HepG2 (cell line): ENCODE results near the gene CCNF. TPM values are rescaled to one million over a fixed set of nuclear protein-coding genes. Genes with fewer than 3 reads are reported as not detected.

Source experiments
- GATA4 ChIP-seq: sonication (generic); IDR thresholded peaks from 2 replicates; pipeline ENCODE4 v1.6.1; 2016; ENCODE audit warnings: antibody characterized with exemption, low read depth, borderline replicate concordance
- HMG20A ChIP-seq: IDR thresholded peaks from 2 replicates; pipeline ENCODE4 v1.6.1; 2016; ENCODE audit warnings: borderline replicate concordance
- JUNB ChIP-seq: sonication (generic); formaldehyde crosslinking; IDR thresholded peaks from 2 replicates; pipeline ENCODE4 v1.8.0; 2022; ENCODE audit warnings: missing genetic modification reagents, mild to moderate bottlenecking, borderline replicate concordance
- KLF12 ChIP-seq: sonication (generic); formaldehyde crosslinking; IDR thresholded peaks from 2 replicates; pipeline ENCODE4 v1.4.0; 2020; ENCODE audit warnings: missing genetic modification reagents, borderline replicate concordance
- MEF2D ChIP-seq: sonication (generic); formaldehyde crosslinking; IDR thresholded peaks from 2 replicates; pipeline ENCODE4 v1.5.1; 2020; ENCODE audit warnings: mild to moderate bottlenecking, missing genetic modification reagents
- NCOR1 ChIP-seq: fragments of 200-600 bp; sonication (generic); IDR thresholded peaks from 2 replicates; pipeline ENCODE4 v1.7.0; 2017; ENCODE audit warnings: antibody characterized with exemption, low read length, borderline replicate concordance
- SIX4 ChIP-seq: sonication (generic); formaldehyde crosslinking; IDR thresholded peaks from 2 replicates; pipeline ENCODE4 v1.4.0; 2020; ENCODE audit warnings: missing genetic modification reagents
- SRSF9 ChIP-seq: fragments of 200-400 bp; formaldehyde crosslinking; IDR thresholded peaks from 2 replicates; pipeline ENCODE4 v1.6.1; 2018; ENCODE audit warnings: borderline replicate concordance, mild to moderate bottlenecking, low read depth, low read length; ENCODE audit not compliant: insufficient read depth, poor library complexity, severe bottlenecking
- ZKSCAN5 ChIP-seq: sonication (generic); formaldehyde crosslinking; IDR thresholded peaks from 2 replicates; pipeline ENCODE4 v1.5.1; 2020; ENCODE audit warnings: mild to moderate bottlenecking, missing genetic modification reagents
- ZNF274 ChIP-seq: sonication (generic); formaldehyde crosslinking; IDR thresholded peaks from 2 replicates; pipeline ENCODE4 v1.5.1; 2020; ENCODE audit warnings: mild to moderate bottlenecking, missing genetic modification reagents
- ZNF33A ChIP-seq: sonication (generic); formaldehyde crosslinking; IDR thresholded peaks from 2 replicates; pipeline ENCODE4 v1.5.1; 2020; ENCODE audit warnings: missing genetic modification reagents, mild to moderate bottlenecking, moderate library complexity, borderline replicate concordance
- ZNF75D ChIP-seq: sonication (generic); formaldehyde crosslinking; IDR thresholded peaks from 2 replicates; pipeline ENCODE4 v1.8.1; 2023; ENCODE audit warnings: missing genetic modification reagents, mild to moderate bottlenecking, borderline replicate concordance
- ZNF768 ChIP-seq: sonication (generic); formaldehyde crosslinking; IDR thresholded peaks from 2 replicates; pipeline ENCODE4 v1.4.0; 2020; ENCODE audit warnings: missing genetic modification reagents
- polyA plus RNA-seq, 8 experiments: library from polyadenylated mRNA; depleted of rRNA in 3 of 8; stranded (reverse) in 7 of 8; unstranded in 1 of 8; fragments of >200 nt; fragmentation: Illumina TruSeq in 4 of 8; extraction: Trizol in 4 of 8; gene quantifications; 2 replicates each; pipeline versions ENCODE4 v1.2.1 to v1.2.3, GENCODE V29; 2011 to 2016; ENCODE audit warnings: low read depth in 4 of 8, missing spikeins in 1 of 8, mixed read lengths in 1 of 8; ENCODE audit not compliant: insufficient read depth in 1 of 8
- total RNA-seq, 5 experiments: library from RNA; depleted of rRNA; stranded (reverse); fragments of >200 nt; fragmentation: Illumina TruSeq; extraction: Trizol; gene quantifications; 2 replicates each; pipeline ENCODE4 v1.2.3, GENCODE V29; 2016; ENCODE audit warnings: low read depth in 1 of 5
- TF ChIP-seq, protein P1 (sequence below): sonication (generic); formaldehyde crosslinking; IDR thresholded peaks from 2 replicates; pipeline ENCODE4 v1.4.0; 2020; ENCODE audit warnings: missing genetic modification reagents; ENCODE audit errors: not compliant biosample characterization
- TF ChIP-seq, protein P2 (sequence below): IDR thresholded peaks from 2 replicates; pipeline ENCODE4 v1.6.1; 2016; ENCODE audit warnings: mild to moderate bottlenecking
- TF ChIP-seq, protein P3 (sequence below): sonication (generic); formaldehyde crosslinking; conservative IDR thresholded peaks from 2 replicates; pipeline ENCODE4 v1.8.1; 2023; ENCODE audit warnings: missing genetic modification reagents
- TF ChIP-seq, protein P4 (sequence below): sonication (generic); formaldehyde crosslinking; IDR thresholded peaks from 2 replicates; pipeline ENCODE4 v1.4.0; 2020; ENCODE audit warnings: missing genetic modification reagents, borderline replicate concordance
- TF ChIP-seq, protein P5 (sequence below): sonication (generic); formaldehyde crosslinking; IDR thresholded peaks from 2 replicates; pipeline ENCODE4 v1.4.0; 2020; ENCODE audit warnings: missing genetic modification reagents, borderline replicate concordance

Gene CCNF
- total and polyA plus RNA-seq, 2 of the 13 experiments (the other 11 are each of a cell fraction or from before 2014, with no cell fraction given): 6.4 to 22.8 TPM

DNA sequence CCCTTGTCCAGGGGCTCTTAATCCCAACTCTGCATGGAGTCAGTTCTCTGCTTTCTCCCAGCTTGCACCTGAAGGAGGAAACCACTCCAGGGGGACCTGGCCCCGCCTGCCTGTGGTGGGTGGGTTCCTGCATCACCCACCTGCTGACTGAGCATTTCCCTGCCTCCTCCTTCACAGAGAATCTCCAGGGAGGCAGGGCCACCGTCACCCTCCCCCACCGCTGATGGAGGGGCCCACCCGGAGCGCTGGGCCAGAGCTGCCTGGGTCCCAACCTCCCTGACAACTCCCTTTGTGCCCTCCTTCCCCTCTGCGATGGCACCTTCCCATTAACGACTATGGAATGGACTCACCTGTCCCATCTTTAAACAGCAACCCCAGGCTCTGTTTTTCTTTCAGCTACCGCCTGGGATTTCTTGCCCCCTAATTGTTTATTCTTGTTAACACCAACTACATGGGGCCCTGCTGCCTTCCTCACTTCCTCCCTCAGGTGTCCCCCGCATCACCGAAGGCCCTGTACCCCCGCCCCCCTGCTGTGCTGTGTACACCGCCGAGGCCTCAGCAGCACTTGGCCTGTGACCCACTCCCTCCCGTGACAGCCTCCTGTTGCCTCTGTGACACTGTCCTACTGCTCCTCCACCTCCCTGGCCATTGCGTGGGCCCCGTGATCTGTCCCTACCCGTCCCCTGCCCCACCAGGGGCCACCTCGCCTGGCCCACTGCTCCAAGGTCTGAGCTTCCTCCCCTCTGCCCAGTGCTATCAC lies 29.8 kb downstream of the CCNF start (continued):
- TF ChIP-seq MEF2D (CRISPR knock-in tag): no peak
- TF ChIP-seq, protein P1, sequence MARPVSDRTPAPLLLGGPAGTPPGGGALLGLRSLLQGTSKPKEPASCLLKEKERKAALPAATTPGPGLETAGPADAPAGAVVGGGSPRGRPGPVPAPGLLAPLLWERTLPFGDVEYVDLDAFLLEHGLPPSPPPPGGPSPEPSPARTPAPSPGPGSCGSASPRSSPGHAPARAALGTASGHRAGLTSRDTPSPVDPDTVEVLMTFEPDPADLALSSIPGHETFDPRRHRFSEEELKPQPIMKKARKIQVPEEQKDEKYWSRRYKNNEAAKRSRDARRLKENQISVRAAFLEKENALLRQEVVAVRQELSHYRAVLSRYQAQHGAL (CRISPR knock-in tag): no peak
- no peak for TF ChIP-seq KLF12 (CRISPR knock-in tag)
- TF ChIP-seq SRSF9: no peak
- TF ChIP-seq, protein P2, sequence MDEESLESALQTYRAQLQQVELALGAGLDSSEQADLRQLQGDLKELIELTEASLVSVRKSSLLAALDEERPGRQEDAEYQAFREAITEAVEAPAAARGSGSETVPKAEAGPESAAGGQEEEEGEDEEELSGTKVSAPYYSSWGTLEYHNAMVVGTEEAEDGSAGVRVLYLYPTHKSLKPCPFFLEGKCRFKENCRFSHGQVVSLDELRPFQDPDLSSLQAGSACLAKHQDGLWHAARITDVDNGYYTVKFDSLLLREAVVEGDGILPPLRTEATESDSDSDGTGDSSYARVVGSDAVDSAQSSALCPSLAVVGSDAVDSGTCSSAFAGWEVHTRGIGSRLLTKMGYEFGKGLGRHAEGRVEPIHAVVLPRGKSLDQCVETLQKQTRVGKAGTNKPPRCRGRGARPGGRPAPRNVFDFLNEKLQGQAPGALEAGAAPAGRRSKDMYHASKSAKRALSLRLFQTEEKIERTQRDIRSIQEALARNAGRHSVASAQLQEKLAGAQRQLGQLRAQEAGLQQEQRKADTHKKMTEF (CRISPR knock-in tag): no peak
- no peak for TF ChIP-seq ZNF274
- no peak for TF ChIP-seq SIX4 (CRISPR knock-in tag)
- TF ChIP-seq, protein P3, sequence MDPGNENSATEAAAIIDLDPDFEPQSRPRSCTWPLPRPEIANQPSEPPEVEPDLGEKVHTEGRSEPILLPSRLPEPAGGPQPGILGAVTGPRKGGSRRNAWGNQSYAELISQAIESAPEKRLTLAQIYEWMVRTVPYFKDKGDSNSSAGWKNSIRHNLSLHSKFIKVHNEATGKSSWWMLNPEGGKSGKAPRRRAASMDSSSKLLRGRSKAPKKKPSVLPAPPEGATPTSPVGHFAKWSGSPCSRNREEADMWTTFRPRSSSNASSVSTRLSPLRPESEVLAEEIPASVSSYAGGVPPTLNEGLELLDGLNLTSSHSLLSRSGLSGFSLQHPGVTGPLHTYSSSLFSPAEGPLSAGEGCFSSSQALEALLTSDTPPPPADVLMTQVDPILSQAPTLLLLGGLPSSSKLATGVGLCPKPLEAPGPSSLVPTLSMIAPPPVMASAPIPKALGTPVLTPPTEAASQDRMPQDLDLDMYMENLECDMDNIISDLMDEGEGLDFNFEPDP (CRISPR knock-in tag): 0 out of 2 replicates have a peak, but pooled peaks have one; percentile 37
- no peak for TF ChIP-seq ZNF768 (CRISPR knock-in tag)
- no peak for TF ChIP-seq ZKSCAN5 (CRISPR knock-in tag)
- TF ChIP-seq NCOR1: no peak
- TF ChIP-seq GATA4: no peak
- TF ChIP-seq ZNF75D: no peak
- TF ChIP-seq ZNF33A (CRISPR knock-in tag): no peak
- TF ChIP-seq HMG20A (CRISPR knock-in tag): no peak
- no peak for TF ChIP-seq JUNB (CRISPR knock-in tag)
- TF ChIP-seq, protein P4, sequence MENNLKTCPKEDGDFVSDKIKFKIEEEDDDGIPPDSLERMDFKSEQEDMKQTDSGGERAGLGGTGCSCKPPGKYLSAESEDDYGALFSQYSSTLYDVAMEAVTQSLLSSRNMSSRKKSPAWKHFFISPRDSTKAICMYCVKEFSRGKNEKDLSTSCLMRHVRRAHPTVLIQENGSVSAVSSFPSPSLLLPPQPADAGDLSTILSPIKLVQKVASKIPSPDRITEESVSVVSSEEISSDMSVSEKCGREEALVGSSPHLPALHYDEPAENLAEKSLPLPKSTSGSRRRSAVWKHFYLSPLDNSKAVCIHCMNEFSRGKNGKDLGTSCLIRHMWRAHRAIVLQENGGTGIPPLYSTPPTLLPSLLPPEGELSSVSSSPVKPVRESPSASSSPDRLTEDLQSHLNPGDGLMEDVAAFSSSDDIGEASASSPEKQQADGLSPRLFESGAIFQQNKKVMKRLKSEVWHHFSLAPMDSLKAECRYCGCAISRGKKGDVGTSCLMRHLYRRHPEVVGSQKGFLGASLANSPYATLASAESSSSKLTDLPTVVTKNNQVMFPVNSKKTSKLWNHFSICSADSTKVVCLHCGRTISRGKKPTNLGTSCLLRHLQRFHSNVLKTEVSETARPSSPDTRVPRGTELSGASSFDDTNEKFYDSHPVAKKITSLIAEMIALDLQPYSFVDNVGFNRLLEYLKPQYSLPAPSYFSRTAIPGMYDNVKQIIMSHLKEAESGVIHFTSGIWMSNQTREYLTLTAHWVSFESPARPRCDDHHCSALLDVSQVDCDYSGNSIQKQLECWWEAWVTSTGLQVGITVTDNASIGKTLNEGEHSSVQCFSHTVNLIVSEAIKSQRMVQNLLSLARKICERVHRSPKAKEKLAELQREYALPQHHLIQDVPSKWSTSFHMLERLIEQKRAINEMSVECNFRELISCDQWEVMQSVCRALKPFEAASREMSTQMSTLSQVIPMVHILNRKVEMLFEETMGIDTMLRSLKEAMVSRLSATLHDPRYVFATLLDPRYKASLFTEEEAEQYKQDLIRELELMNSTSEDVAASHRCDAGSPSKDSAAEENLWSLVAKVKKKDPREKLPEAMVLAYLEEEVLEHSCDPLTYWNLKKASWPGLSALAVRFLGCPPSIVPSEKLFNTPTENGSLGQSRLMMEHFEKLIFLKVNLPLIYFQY (CRISPR knock-in tag): no peak
- TF ChIP-seq, protein P5, sequence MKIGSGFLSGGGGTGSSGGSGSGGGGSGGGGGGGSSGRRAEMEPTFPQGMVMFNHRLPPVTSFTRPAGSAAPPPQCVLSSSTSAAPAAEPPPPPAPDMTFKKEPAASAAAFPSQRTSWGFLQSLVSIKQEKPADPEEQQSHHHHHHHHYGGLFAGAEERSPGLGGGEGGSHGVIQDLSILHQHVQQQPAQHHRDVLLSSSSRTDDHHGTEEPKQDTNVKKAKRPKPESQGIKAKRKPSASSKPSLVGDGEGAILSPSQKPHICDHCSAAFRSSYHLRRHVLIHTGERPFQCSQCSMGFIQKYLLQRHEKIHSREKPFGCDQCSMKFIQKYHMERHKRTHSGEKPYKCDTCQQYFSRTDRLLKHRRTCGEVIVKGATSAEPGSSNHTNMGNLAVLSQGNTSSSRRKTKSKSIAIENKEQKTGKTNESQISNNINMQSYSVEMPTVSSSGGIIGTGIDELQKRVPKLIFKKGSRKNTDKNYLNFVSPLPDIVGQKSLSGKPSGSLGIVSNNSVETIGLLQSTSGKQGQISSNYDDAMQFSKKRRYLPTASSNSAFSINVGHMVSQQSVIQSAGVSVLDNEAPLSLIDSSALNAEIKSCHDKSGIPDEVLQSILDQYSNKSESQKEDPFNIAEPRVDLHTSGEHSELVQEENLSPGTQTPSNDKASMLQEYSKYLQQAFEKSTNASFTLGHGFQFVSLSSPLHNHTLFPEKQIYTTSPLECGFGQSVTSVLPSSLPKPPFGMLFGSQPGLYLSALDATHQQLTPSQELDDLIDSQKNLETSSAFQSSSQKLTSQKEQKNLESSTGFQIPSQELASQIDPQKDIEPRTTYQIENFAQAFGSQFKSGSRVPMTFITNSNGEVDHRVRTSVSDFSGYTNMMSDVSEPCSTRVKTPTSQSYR: no peak
